Esophagus muscularis mucosa (tissue), 3 donors: ENCODE data around the gene ITGA7.

Source experiments
- CTCF ChIP-seq, 3 experiments: fragments of 200-600 bp in 2 of 3; fragments of 450-650 bp in 1 of 3; sonication (generic) in 2 of 3; IDR thresholded peaks; one replicate each; pipeline ENCODE4 v1.5.1; 2017 to 2019; ENCODE audit warnings: antibody characterized with exemption in 3 of 3, mild to moderate bottlenecking in 2 of 3, moderate library complexity in 1 of 3
- POLR2A ChIP-seq: fragments of 450-650 bp; IDR thresholded peaks from one replicate; pipeline ENCODE4 v1.6.1; 2017; ENCODE audit warnings: antibody characterized with exemption, moderate library complexity, mild to moderate bottlenecking, low read depth
- POLR2AphosphoS5 ChIP-seq, 2 donors: sonication (generic); formaldehyde crosslinking; IDR thresholded peaks; one replicate each; pipeline ENCODE4 v1.6.1; 2017; ENCODE audit warnings: antibody characterized with exemption in 2 of 2

- TF ChIP-seq CTCF (IDR thresholded peaks at IDR 0.05) (no peak), POLR2A (no peak), POLR2AphosphoS5 (IDR thresholded peaks at IDR 0.05) (no peak)
Measured at GRCh38 chr12:55732288-55732687, 24.6 kb upstream of the ITGA7 start.
